NCI-H446 treated with DMSO at 0.1 percent for 48 hours (cell line): Measurements from ENCODE around the gene TRIO.

Experiments used
- DNase-seq: peaks from one replicate; lab custom pipeline; 2025; lab: John Stamatoyannopoulos, UW

Gene TRIO

DNA sequence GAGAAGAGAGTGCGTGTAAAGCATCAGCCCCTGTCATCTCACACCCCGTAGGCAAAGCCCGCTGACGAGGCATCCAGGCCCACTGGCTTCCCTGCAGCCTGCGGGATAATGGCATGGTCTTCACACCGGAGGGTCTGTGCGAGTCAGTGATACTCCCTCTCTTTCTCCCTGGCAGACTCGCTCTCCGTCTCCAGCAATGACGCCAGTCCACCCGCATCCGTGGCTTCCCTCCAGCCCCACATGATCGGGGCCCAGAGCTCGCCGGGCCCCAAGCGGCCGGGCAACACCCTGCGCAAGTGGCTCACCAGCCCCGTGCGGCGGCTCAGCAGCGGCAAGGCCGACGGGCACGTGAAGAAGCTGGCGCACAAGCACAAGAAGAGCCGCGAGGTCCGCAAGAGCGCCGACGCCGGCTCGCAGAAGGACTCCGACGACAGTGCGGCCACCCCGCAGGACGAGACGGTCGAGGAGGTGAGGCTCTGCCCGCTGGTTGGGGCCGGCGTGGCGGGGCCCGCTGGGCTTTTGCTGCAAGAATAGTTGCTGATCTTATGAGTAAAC, 317.8 kb downstream of the TRIO start:
- DNase-seq = no peak

- DNase-seq = no peak
These were observed 319.5 kb downstream of the TRIO start for GRCh38 chr5:14462681-14463080.

DNA sequence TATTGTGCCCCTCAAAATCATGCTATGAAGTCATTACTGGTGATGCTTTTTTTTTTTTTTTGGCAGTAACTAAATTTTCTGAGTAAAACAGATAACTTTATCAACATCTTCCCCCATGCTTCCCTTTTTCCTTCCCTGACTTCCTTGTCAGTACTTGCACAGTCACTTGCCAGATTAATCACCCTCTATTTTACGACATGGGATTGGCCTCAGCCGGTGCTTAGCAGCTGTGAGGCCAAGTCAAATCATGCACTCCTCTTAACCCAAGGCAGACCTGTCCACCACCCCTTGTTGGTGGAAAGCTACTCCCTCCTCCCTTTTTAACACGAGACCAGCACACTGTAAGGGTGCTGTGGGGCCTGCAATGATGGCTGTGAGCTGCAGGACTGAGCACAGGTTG, 320.5 kb downstream of the TRIO start:
- no peak for DNase-seq

DNA sequence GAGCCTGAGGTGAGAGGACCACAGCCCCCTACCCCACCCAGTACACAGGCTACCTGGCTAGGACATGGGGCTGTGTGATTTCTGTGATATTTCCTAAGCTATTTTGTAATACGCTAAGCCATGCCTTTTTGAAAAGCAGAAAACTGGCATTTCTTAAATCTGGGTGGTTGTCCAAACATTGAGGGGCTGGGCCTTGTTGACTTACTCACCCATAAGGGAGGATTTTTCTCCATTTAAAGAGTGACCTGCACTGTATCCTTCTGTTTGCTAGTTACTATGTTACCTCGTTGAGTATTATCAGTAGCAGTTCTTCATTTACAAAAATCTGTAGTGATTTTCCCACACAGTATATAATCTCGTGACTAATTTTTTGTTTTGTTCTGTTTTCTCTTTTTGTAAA, 321.0 kb downstream of the TRIO start:
- DNase-seq = no peak

DNA sequence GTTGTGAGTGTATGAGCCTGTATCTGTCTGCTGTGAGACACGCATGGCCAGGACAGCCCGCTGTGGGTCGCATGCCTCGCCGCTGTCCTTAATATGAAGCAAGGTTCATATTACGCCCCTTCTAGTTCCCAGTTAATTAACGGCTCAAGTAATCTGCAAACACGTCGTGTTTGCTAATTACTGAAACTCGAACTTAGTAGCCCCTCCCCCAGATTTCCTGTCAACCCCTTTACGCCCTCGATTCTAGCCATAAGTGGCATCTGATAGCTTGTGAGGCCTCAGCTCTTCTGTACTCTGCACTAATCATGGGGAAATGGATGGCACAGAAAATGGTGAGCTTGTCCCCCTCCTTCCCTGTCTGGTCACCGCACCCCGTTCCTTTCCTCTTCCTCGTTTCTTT, 321.5 kb downstream of the TRIO start:
- DNase-seq = no peak

DNA sequence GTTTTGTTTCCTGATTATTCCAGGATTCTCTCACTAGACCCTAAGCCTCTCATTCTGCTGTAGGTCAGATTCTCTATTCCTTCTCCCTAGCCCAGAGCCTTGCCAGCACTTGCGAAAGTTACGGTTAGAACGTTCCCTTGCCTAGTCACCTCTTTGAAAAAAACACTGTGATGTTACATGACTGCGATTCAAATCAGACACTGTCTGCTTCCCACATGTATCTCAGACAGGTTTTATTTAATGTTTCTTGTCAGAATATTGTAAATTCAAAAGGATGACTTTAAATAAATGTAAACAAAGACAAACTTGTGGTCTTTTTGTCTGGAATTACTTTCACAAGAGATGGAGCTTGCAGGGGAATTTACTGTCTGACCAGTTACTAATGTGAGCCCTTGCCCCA, 322.0 kb downstream of the TRIO start:
- no peak for DNase-seq

DNA sequence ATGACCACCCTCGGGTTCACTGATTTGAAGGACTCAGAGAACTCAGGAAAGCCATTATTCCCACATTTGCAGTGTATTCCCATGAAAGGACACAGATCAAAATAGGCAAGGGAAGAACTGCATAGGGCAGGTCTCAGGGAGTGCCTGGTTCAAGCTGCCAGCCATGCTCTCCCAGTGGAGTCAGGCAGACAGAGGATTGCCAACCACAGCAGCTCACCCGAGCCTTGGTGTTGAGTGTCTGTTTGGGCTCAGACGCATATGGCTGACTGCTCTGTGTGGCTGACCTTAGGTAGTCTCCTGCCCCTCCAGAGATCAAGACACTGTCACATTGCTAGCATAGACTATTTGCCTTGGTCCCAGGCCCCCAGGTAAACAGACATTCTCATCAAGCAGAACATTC, 322.6 kb downstream of the TRIO start:
- no peak for DNase-seq

DNA sequence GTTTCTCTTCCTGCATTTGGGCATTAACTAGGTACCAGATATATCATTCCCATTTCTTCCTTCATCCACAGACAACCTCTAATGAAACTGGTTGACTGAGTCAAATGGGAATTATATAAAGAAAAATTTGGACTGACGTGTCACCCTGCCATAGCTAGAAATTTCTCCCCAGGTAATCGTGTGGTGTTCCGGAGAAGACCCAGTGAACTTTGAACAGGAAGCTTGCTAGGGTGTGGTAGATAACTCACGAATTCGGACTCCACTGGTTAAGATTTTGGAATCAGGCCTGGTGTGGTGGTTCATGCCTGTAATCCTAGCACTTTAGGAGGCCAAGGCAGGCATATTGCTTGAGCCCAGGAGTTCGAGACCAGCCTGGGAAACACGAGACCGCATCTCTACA, 324.1 kb downstream of the TRIO start:
- DNase-seq = no peak

- no peak for DNase-seq
These were observed 324.7 kb downstream of the TRIO start for GRCh38 chr5:14467886-14468285.

GRCh38 chr5:14469551-14470377, 326.6 kb downstream of the TRIO start:
- DNase-seq = no peak

DNA sequence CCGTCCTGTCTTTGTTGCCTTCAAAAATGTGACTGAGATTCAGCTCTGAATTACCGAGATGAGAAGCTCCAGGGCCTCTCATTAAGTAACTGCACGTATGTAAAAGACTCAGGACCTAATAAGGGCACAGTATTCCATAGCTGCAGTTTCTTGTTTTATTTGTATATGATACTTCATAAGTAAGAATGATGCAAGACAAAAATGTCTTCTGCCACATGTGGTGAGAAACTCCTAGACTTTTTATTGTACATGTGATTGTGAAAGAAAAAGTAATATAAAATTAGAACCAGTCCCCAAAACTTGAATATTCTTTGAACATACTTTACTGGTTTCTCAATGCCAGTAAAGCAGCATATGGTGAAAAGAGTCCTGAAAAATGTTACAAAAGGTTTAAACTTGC, 328.4 kb downstream of the TRIO start:
- DNase-seq = no peak

- no peak for DNase-seq
These were observed 329.9 kb downstream of the TRIO start for GRCh38 chr5:14472986-14473567.

DNA sequence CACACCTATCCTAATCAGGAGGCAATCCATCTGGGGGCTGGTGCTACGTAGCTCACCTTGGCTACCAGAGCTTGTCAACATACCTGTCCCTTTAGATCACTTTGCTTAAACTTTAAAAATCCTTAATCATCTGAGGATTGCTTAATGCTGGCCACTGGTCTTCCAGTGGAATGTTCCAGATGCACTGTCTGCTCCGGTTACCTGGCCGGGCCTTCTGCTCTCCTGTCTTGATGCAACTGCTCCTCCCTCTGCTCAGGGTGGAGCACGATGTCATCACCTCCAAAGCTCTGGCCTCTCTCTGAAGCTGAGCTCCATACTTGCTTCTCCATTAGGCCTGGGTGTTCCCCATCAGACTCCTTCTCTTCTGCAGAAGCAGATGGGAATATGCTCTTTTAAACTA, 331.9 kb downstream of the TRIO start:
- no peak for DNase-seq

DNA sequence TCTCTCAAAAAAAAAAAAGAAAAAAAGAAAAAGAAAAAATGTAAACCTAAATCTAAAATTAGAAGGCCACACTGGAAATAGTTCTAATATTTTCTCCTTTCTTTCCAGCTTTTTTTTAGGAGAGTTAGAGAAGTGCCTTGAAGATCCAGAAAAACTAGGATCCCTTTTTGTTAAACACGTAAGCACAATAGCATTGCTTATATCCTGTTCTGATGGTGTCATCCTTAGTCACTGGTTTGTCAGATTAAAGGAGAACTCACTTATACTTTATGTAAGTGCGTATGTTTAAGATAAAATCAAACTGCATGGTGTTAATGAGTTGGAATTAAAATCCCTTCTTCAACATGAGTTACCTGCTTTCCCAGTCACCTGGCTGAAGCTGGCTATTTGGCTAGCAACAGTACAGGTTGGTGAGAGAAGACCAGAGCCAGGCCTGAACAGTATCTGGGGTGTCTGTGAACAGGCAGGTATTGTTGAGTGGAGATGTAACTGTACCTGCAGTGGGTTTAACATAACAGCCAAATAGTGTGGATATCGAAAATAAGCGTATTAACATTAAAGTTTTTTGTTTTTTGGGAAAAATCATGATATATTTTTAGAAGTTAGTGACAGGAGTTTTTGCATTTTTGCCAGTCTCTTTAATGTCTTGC, 333.8 kb downstream of the TRIO start:
- DNase-seq = no peak

GRCh38 chr5:14479143-14479696, 336.1 kb downstream of the TRIO start:
- no peak for DNase-seq

GRCh38 chr5:14481349-14481748, 338.2 kb downstream of the TRIO start:
- DNase-seq = no peak

GRCh38 chr5:14482085-14482484, 338.9 kb downstream of the TRIO start:
- no peak for DNase-seq

- DNase-seq = no peak
These were observed 340.5 kb downstream of the TRIO start for GRCh38 chr5:14483504-14484157.

GRCh38 chr5:14486486-14486885, 343.3 kb downstream of the TRIO start:
- DNase-seq = no peak

GRCh38 chr5:14486996-14487896, 344.1 kb downstream of the TRIO start:
- no peak for DNase-seq

DNA sequence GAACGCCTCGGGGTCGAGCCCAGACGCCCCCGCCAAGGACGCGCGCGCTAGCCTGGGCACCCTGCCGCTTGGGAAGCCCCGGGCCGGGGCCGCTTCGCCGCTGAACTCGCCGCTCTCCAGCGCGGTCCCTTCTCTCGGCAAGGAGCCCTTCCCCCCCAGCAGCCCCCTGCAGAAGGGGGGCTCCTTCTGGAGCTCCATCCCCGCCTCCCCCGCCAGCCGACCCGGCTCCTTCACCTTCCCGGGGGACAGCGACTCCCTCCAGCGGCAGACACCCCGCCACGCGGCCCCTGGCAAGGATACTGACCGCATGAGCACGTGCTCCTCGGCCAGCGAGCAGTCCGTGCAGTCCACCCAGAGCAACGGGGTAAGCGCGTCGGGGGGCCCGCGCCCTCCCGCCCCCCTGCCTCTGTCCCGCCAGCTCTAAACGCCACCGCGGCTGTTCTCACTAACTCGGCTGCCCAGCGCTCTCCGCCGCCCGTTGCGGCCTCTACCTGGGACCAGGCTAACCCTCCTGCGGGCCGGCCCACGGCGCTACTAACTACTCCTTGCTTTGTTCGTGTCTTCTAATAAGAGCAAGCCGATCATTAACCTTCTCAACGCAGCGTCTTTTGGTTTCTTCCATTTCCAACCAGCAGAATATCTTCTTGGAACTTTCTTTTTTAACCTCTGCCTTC, 344.9 kb downstream of the TRIO start:
- DNase-seq = no peak
